Astrocyte of the cerebellum (primary cell): ENCODE data around the gene XKR7.

Experiments used
- DNase-seq: peaks from one replicate; pipeline ENCODE4 v3.0.0-alpha.2; 2011; ENCODE audit warnings: low read depth
- H3K4me3 ChIP-seq: 2 replicates; pipeline ENCODE4 v1.5.1; 2011; ENCODE audit warnings: mild to moderate bottlenecking, low read depth, low read length, moderate library complexity
- CTCF ChIP-seq: IDR thresholded peaks from 2 replicates; pipeline ENCODE4 v1.5.1; 2012; ENCODE audit warnings: low read length, low read depth, moderate library complexity, mild to moderate bottlenecking; ENCODE audit errors: missing control alignments
- in situ Hi-C: cut with HindIII; loops from 2 replicates; pipeline ENCODE4 v1.10.0; 2017; ENCODE audit warnings: low sequenced_read_pairs

The XKR7 gene

GRCh38 chr20:31966991-31967655 is 828 bp upstream of the XKR7 start:
- H3K4me3 ChIP-seq = no peak overlapping the region
- no peak for DNase-seq
- in situ Hi-C loops = no loop called here
- TF ChIP-seq CTCF = no peak

- in situ Hi-C loops = no loop called here
- TF ChIP-seq CTCF = no peak
- peak; percentile 36 for DNase-seq
- no peak overlapping the region for H3K4me3 ChIP-seq
Observed at GRCh38 chr20:31968291-31969126, 558 bp downstream of the XKR7 start.

GRCh38 chr20:31969991-31970390 is 2.0 kb downstream of the XKR7 start:
- in situ Hi-C loops = loop anchor here (5.0 kb wide), 1 partner anchor 72 kb away; no protein-coding TSS in a partner anchor
- DNase-seq = no peak

GRCh38 chr20:31972471-31973021 is 4.6 kb downstream of the XKR7 start:
- TF ChIP-seq CTCF = no peak
- no peak for DNase-seq
- H3K4me3 ChIP-seq = no peak overlapping the region
- in situ Hi-C loops = loop anchor here (5.0 kb wide), 1 partner anchor 70 kb away; no protein-coding TSS in a partner anchor

More at GRCh38 chr20:31969991-31970390, 2.0 kb downstream of the XKR7 start:
- no peak overlapping the region for H3K4me3 ChIP-seq
- TF ChIP-seq CTCF = no peak

GRCh38 chr20:31974296-31974695 is 6.3 kb downstream of the XKR7 start:
- no peak overlapping the region for H3K4me3 ChIP-seq
- in situ Hi-C loops = loop anchor here (5.0 kb wide), 1 partner anchor 68 kb away; no protein-coding TSS in a partner anchor
- TF ChIP-seq CTCF = no peak
- DNase-seq = no peak

GRCh38 chr20:31974951-31975487 is 7.1 kb downstream of the XKR7 start:
- no peak overlapping the region for H3K4me3 ChIP-seq
- DNase-seq = no peak
- in situ Hi-C loops = loop anchor here (5.0 kb wide), 1 partner anchor 67 kb away; no protein-coding TSS in a partner anchor
- no peak for TF ChIP-seq CTCF
